SU-DHL-6 (cell line): ENCODE data around the gene SYT9.

Experiments
- CTCF ChIP-seq: fragments of 200-600 bp; sonication (generic); IDR thresholded peaks from one replicate; pipeline ENCODE4 v1.5.1; 2017; ENCODE audit warnings: antibody characterized with exemption, mild to moderate bottlenecking, low read length, moderate library complexity; ENCODE audit not compliant: insufficient read depth, poor library complexity, severe bottlenecking
- EZH2phosphoT487 ChIP-seq: fragments of 200-600 bp; sonication (generic), shearing (Covaris generic); conservative IDR thresholded peaks from 2 replicates; pipeline ENCODE4 v1.6.1; 2018; ENCODE audit warnings: mild to moderate bottlenecking, antibody characterized with exemption, low read length, moderate library complexity, mixed read lengths

- TF ChIP-seq CTCF = no peak
- TF ChIP-seq EZH2phosphoT487 = no peak
These were observed 48.6 kb downstream of the SYT9 start for GRCh38 chr11:7300281-7300680.
